ENCODE results near the gene AIMP1.

- TF ChIP-seq CTCF (IDR thresholded peaks at IDR 0.05) = no peak
- no peak for TF ChIP-seq REST (IDR thresholded peaks at IDR 0.05; ENCODE audit: insufficient read depth in 1 of 2, low read depth in 2 of 2, low read length in 1 of 2)
- no peak for TF ChIP-seq POLR2AphosphoS5 (IDR thresholded peaks at IDR 0.05; ENCODE audit: low read depth, low read length)
These were observed 28.3 kb downstream of the AIMP1 start for GRCh38 chr4:106344647-106344970.
